NCI-H1417 treated with DMSO at 0.1 percent for 48 hours (cell line): ENCODE measurements around the gene MARCKSL1.
"Not testable (repeated sequence)": the region's sequence is repeated elsewhere in the genome, so short reads cannot be mapped to it uniquely, and the experiment has no call there.

Experiments used
- DNase-seq: peaks from one replicate; lab custom pipeline; 2025; lab: John Stamatoyannopoulos, UW

MARCKSL1 gene

DNA sequence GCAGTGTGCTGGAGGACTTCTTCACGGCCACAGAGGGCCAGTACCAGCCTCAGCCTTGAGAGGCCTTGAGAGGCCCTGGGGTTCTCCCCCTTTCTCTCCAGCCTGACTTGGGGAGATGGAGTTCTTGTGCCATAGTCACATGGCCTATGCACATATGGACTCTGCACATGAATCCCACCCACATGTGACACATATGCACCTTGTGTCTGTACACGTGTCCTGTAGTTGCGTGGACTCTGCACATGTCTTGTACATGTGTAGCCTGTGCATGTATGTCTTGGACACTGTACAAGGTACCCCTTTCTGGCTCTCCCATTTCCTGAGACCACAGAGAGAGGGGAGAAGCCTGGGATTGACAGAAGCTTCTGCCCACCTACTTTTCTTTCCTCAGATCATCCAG lies 50.4 kb downstream of the MARCKSL1 start:
- no peak for DNase-seq

DNA sequence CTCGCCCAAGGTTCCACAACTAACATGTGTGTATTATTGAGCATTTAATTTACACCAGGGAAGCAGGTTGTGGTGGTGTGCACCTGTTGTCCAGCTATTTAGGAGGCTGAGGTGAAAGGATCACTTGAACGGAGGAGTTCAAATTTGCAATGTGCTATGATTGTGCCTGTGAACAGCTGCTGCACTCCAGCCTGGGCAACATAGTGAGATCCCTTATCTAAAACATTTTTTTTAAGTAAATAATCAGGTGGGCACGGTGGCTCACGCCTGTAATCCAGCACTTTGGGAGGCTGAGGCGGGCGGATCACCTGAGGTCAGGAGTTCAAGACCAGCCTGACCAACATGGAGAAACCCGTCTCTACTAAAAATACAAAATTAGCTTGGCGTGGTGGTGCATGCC lies 51.3 kb downstream of the MARCKSL1 start:
- not testable (repeated sequence) for DNase-seq
